Esophagus muscularis mucosa (tissue), 4 donors: ENCODE results near the gene HOMER2. TPM values are rescaled to one million over a fixed set of nuclear protein-coding genes. Genes with fewer than 3 reads are reported as not detected.
"Not testable (repeated sequence)": the region's sequence is repeated elsewhere in the genome, so short reads cannot be mapped to it uniquely, and the experiment has no call there.

Experiments
- DNase-seq: peaks from one replicate; pipeline ENCODE4 v3.0.0-alpha.2; 2017; ENCODE audit errors: extremely low spot score
- H3K27ac ChIP-seq, 4 donors: fragments of 200-600 bp; sonication (generic); replicated peaks in 1 of 4; 1 replicate in 3 of 4; 2 replicates in 1 of 4; pipeline ENCODE4 v1.5.1; 2016 to 2019; ENCODE audit warnings: mild to moderate bottlenecking in 1 of 4
- H3K27me3 ChIP-seq, 4 donors: fragments of 200-600 bp; sonication (generic); one replicate each; pipeline versions ENCODE4 v1.5.1 to v1.6.0; 2016 to 2019
- H3K36me3 ChIP-seq, 4 donors: fragments of 200-600 bp; sonication (generic); one replicate each; pipeline ENCODE4 v1.5.1; 2016 to 2019
- H3K4me1 ChIP-seq, 4 donors: fragments of 200-600 bp; sonication (generic); one replicate each; pipeline ENCODE4 v1.5.1; 2016 to 2019
- H3K4me3 ChIP-seq, 4 donors: fragments of 200-600 bp; sonication (generic); 1 replicate in 2 of 4; 2 replicates in 2 of 4; pipeline ENCODE4 v1.5.1; 2016 to 2019; ENCODE audit warnings: mild to moderate bottlenecking in 4 of 4, moderate library complexity in 1 of 4
- H3K9me3 ChIP-seq, 4 donors: fragments of 200-600 bp; sonication (generic); 1 replicate in 3 of 4; 2 replicates in 1 of 4; pipeline ENCODE4 v1.5.1; 2016 to 2019
- EP300 ChIP-seq: sonication (generic); formaldehyde crosslinking; IDR thresholded peaks from one replicate; pipeline ENCODE4 v1.6.1; 2017; ENCODE audit warnings: antibody characterized with exemption
- POLR2A ChIP-seq: fragments of 450-650 bp; IDR thresholded peaks from one replicate; pipeline ENCODE4 v1.6.1; 2017; ENCODE audit warnings: antibody characterized with exemption, moderate library complexity, mild to moderate bottlenecking, low read depth
- POLR2AphosphoS5 ChIP-seq, 2 donors: sonication (generic); formaldehyde crosslinking; IDR thresholded peaks; one replicate each; pipeline ENCODE4 v1.6.1; 2017; ENCODE audit warnings: antibody characterized with exemption in 2 of 2
- WGBS: methylation state at CpG from one replicate; pipeline ENCODE4 v1.1.5; 2018; 5-methylcytosine and 5-hydroxymethylcytosine counted together
- intact Hi-C: fragments of 100-400 bp; cut with DNase I; formaldehyde crosslinking; loops from one replicate; pipeline ENCODE4 v1.15.1; 2023
- total RNA-seq, 4 donors: library from RNA; depleted of rRNA; stranded (reverse); fragments of >200 nt; gene quantifications; one replicate each; pipeline versions ENCODE4 v1.1.0 to v1.2.1, GENCODE V29; 2016
- TF ChIP-seq, protein P1 (sequence below), 3 experiments: fragments of 200-600 bp in 2 of 3; fragments of 450-650 bp in 1 of 3; sonication (generic) in 2 of 3; IDR thresholded peaks; one replicate each; pipeline ENCODE4 v1.5.1; 2017 to 2019; ENCODE audit warnings: antibody characterized with exemption in 3 of 3, mild to moderate bottlenecking in 2 of 3, moderate library complexity in 1 of 3

HOMER2 gene
- 10 to 100 TPM; 13.3 to 54.8 (median 25.8) TPM for total RNA-seq

DNA sequence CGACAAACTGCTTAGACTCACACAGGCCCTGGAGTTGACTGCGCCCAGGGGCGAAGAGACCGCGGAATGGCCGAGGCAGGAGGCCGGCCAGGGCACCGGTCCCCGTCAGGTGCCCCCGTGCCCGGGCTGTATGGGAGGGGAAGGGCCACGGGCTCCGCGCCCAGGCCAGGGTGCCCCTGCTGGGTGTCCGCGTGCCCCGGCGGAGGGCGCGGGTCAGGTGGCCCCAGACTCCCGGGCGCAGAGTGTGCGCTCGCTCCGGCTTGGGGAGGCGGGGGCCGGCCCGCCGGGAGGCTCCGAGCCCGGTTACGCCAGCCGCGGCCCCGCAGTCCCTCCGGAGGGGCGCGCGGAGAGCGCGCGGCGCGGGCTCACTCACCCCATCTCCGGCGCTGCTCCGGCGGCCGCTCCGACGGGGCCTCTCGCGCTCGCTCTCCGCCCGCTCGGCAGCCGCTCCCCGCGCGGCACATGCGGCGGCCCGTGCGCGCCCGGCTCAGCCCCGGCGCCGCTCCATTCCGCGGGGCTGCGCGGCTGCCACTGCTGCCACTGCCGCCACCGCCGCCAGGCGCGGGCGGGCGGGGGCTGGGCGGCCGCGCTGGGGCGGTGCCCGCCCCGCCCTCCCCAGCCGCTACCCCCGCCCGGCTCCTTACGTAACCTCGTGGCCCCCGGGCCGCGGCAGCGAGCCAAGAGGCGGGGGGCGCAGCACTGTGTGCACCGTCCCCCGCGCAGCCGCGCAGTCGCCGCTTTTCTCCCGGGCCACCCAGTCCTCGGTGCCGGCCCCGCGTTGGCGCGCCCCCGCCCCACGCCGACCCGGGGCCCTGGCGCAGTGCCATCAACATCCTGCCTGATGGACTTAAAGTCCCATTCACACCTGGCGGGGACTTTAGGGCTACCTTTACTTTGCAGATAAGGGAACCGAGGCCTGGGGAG lies at the start of gene HOMER2:
Gene HOMER2 (minus strand): TSS at position 563 of the 924 bp plus-strand sequence. CDS start 185 bp downstream, at position 378.
- H3K27ac ChIP-seq, result peak within 1 kb of the TSS; percentile 35 to 63 (median 55)
- 6% methylated on average over 9 of the region's 119 CpGs for WGBS
- H3K4me1 ChIP-seq, result peaks cover 4 to 21% (median 18%) of the 10 kb centered on the region in 4 donors
- DNase-seq, result no peak
- no peaks in the 10 kb centered on the region for H3K9me3 ChIP-seq
- no peaks in the 10 kb centered on the region for H3K36me3 ChIP-seq
- intact Hi-C loops, result no loop called here
- no peaks in the 10 kb centered on the region for H3K27me3 ChIP-seq
- TF ChIP-seq EP300 (no peak), POLR2A (no peak), POLR2AphosphoS5 (IDR thresholded peaks at IDR 0.05) (no peak)
- TF ChIP-seq, protein P1, sequence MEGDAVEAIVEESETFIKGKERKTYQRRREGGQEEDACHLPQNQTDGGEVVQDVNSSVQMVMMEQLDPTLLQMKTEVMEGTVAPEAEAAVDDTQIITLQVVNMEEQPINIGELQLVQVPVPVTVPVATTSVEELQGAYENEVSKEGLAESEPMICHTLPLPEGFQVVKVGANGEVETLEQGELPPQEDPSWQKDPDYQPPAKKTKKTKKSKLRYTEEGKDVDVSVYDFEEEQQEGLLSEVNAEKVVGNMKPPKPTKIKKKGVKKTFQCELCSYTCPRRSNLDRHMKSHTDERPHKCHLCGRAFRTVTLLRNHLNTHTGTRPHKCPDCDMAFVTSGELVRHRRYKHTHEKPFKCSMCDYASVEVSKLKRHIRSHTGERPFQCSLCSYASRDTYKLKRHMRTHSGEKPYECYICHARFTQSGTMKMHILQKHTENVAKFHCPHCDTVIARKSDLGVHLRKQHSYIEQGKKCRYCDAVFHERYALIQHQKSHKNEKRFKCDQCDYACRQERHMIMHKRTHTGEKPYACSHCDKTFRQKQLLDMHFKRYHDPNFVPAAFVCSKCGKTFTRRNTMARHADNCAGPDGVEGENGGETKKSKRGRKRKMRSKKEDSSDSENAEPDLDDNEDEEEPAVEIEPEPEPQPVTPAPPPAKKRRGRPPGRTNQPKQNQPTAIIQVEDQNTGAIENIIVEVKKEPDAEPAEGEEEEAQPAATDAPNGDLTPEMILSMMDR (IDR thresholded peaks at IDR 0.05), result no peak
- peak within 1 kb of the TSS; percentile 62 to 79 (median 66) for H3K4me3 ChIP-seq

- TF ChIP-seq, protein P1 (IDR thresholded peaks at IDR 0.05), result peak in 1 of 3 experiments; percentile 0
- not testable (repeated sequence) for DNase-seq, H3K27me3 ChIP-seq, H3K9me3 ChIP-seq, H3K4me3 ChIP-seq, H3K27ac ChIP-seq
- intact Hi-C loops, result loop anchor here (5.0 kb wide), 1 partner anchor 148 kb away; no protein-coding TSS in a partner anchor
- Histone ChIP-seq H3K36me3 (peaks cover 8 to 22% (median 17%) of the 10 kb centered on the region in 4 donors), H3K4me1 (peaks cover 5 to 12% (median 9%) of the 10 kb centered on the region in 4 donors)
- 100% methylated on average over 3 of the region's 3 CpGs for WGBS
Measured at GRCh38 chr15:83000672-83001031, 48.1 kb upstream of the HOMER2 start.

DNA sequence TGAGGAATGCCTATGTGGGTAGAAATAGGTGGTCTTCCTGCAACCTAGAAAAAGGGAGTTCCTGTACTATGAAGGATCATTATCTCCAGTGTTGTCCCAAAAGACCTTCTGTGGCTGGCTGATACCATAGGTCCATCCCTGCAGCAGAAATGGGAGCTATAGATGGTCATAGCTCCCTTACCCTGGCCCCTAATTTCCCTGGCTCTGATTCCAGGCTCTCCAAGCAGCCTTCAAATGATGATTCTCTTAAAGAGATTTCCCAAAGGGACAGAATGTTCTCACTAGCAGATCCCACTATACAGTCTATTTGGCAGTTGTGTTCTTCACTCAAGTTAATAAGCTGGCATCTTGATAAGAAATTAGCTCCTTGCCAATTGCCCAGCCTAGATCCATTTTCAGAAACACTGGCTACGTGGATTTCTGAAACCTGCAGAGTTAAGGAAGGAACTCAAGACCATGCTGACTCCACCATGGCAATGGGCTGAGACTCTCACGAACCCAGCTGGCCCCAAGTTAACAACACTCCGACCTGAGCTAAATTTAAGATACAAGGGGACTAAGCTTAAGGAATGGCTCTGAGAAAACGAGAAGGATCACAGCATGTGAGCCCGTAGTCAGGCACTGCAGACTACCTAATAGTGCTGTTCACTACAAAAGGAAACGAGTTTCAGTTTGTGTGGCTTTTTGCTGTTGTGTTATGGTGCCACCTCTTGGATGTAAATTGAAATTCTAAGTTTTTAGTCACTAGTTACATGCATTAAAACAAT lies 47.6 kb upstream of the HOMER2 start:
- peaks cover 5 to 12% (median 9%) of the 10 kb centered on the region in 4 donors for H3K4me1 ChIP-seq
- DNase-seq, result no peak
- H3K27me3 ChIP-seq, result no peaks in the 10 kb centered on the region
- peak overlapping the region in 3 of 4 donors; percentile 21 to 43 (median 33) for H3K4me3 ChIP-seq
- intact Hi-C loops, result loop anchor here (5.0 kb wide), 1 partner anchor 148 kb away; no protein-coding TSS in a partner anchor
- peak overlapping the region in 2 of 4 donors; percentile 18 to 34 for H3K27ac ChIP-seq
- 24% methylated on average over 6 of the region's 6 CpGs for WGBS
- H3K9me3 ChIP-seq, result no peaks in the 10 kb centered on the region
- TF ChIP-seq EP300, result no peak
- TF ChIP-seq, protein P1 (IDR thresholded peaks at IDR 0.05), result peak; percentile 35 to 40 (median 38)
- peaks cover 3 to 16% (median 12%) of the 10 kb centered on the region in 4 donors for H3K36me3 ChIP-seq

GRCh38 chr15:82999426-82999825 lies 46.9 kb upstream of the HOMER2 start:
- intact Hi-C loops, result no loop called here
- Histone ChIP-seq H3K4me3 (no peak overlapping the region), H3K4me1 (peaks cover 5 to 12% (median 9%) of the 10 kb centered on the region in 4 donors), H3K9me3 (no peaks in the 10 kb centered on the region), H3K27ac (peak overlapping the region in 1 of 4 donors; percentile 18), H3K27me3 (no peaks in the 10 kb centered on the region), H3K36me3 (peaks cover 0 to 11% (median 7%) of the 10 kb centered on the region in 4 donors)
- no peak for DNase-seq
- 83% methylated on average over 6 of the region's 6 CpGs for WGBS
- TF ChIP-seq POLR2A, result no peak
- no peak for TF ChIP-seq EP300
- TF ChIP-seq, protein P1 (IDR thresholded peaks at IDR 0.05), result no peak
- TF ChIP-seq POLR2AphosphoS5 (IDR thresholded peaks at IDR 0.05), result no peak
